MM.1S (cell line): ENCODE measurements around the gene ZNF280C.

Source experiments
- DNase-seq: peaks from one replicate; pipeline ENCODE4 v3.0.0-alpha.2; 2015
- H2AFZ ChIP-seq: fragments of 300-600 bp; sonication (generic); 2 replicates; pipeline ENCODE4 v1.6.0; 2016; ENCODE audit warnings: antibody characterized with exemption, low read length
- H3F3A ChIP-seq: fragments of 300-600 bp; sonication (generic); 2 replicates; pipeline ENCODE4 v1.6.1; 2016; ENCODE audit warnings: mild to moderate bottlenecking, antibody characterized with exemption, low read length, moderate library complexity, mixed read lengths; ENCODE audit not compliant: insufficient read depth
- H3K27ac ChIP-seq: fragments of 300-600 bp; sonication (generic); 2 replicates; pipeline ENCODE4 v1.5.1; 2016; ENCODE audit warnings: mild to moderate bottlenecking, low read length
- H3K27me3 ChIP-seq: fragments of 300-600 bp; sonication (generic); replicated peaks from 2 replicates; pipeline ENCODE4 v1.6.0; 2016; ENCODE audit warnings: low read length; ENCODE audit not compliant: insufficient read depth
- H3K36me3 ChIP-seq: fragments of 300-600 bp; sonication (generic); replicated peaks from 2 replicates; pipeline ENCODE4 v1.6.1; 2016; ENCODE audit warnings: mild to moderate bottlenecking, low read length, mixed read lengths; ENCODE audit not compliant: insufficient read depth
- H3K4me1 ChIP-seq: fragments of 300-600 bp; sonication (generic); 2 replicates; pipeline ENCODE4 v1.6.1; 2016; ENCODE audit warnings: low read length, mixed read lengths
- H3K4me2 ChIP-seq: fragments of 300-600 bp; sonication (generic); 2 replicates; pipeline ENCODE4 v1.6.0; 2016; ENCODE audit warnings: low read depth, low read length
- H3K4me3 ChIP-seq: fragments of 300-600 bp; sonication (generic); 2 replicates; pipeline ENCODE4 v1.5.1; 2016; ENCODE audit warnings: low read length, mixed read lengths
- H3K79me2 ChIP-seq: fragments of 300-600 bp; sonication (generic); 2 replicates; pipeline ENCODE4 v1.6.1; 2016; ENCODE audit warnings: mixed run types, low read length, mixed read lengths
- H3K9ac ChIP-seq: fragments of 300-600 bp; sonication (generic); 2 replicates; pipeline ENCODE4 v1.6.1; 2016; ENCODE audit warnings: low read length, mixed read lengths
- H3K9me2 ChIP-seq: fragments of 300-600 bp; sonication (generic); replicated peaks from 2 replicates; pipeline ENCODE4 v1.6.1; 2016; ENCODE audit warnings: mild to moderate bottlenecking, low read length, mixed read lengths; ENCODE audit not compliant: insufficient read depth
- H3K9me3 ChIP-seq: fragments of 300-600 bp; sonication (generic); replicated peaks from 2 replicates; pipeline ENCODE4 v1.6.1; 2016; ENCODE audit warnings: mild to moderate bottlenecking, low read length, mixed read lengths; ENCODE audit not compliant: insufficient read depth
- H4K20me1 ChIP-seq: fragments of 300-600 bp; sonication (generic); 2 replicates; pipeline ENCODE4 v1.6.1; 2016; ENCODE audit warnings: mild to moderate bottlenecking, low read length, moderate library complexity, mixed read lengths; ENCODE audit not compliant: insufficient read depth
- CTCF ChIP-seq: fragments of 300-600 bp; sonication (generic); IDR thresholded peaks from 2 replicates; pipeline ENCODE4 v1.5.1; 2016; ENCODE audit warnings: antibody characterized with exemption, low read length, mixed read lengths
- EZH2 ChIP-seq: fragments of 300-600 bp; sonication (generic); optimal IDR thresholded peaks from 2 replicates; pipeline ENCODE3; 2017; ENCODE audit warnings: low read depth, mild to moderate bottlenecking, antibody characterized with exemption, low read length, mixed read lengths
- EZH2phosphoT487 ChIP-seq: fragments of 300-600 bp; sonication (generic); IDR thresholded peaks from 2 replicates; pipeline ENCODE4 v1.6.1; 2018; ENCODE audit warnings: antibody characterized with exemption, low read length

The ZNF280C gene

GRCh38 chrX:130173190-130173895 lies 95.4 kb downstream of the ZNF280C start:
- no peaks in the 10 kb centered on the region for H3K9me3 ChIP-seq
- H3K9me2 ChIP-seq, result no peaks in the 10 kb centered on the region
- peak overlapping the region; percentile 84 for H3K27ac ChIP-seq
- no peaks in the 10 kb centered on the region for H3K79me2 ChIP-seq
- peaks cover 49% of the 10 kb centered on the region for H3K4me1 ChIP-seq
- DNase-seq, result peak; percentile 67
- TF ChIP-seq EZH2phosphoT487, result no peak
- TF ChIP-seq EZH2, result no peak
- TF ChIP-seq CTCF, result no peak
- H3K4me2 ChIP-seq, result peak overlapping the region; percentile 65
- peak overlapping the region; percentile 51 for H2AFZ ChIP-seq
- H3K27me3 ChIP-seq, result no peaks in the 10 kb centered on the region
- peak overlapping the region; percentile 33; the same call in 1 of the 2 replicates for H3K4me3 ChIP-seq
- no peaks in the 10 kb centered on the region for H3K36me3 ChIP-seq
- no peaks in the 10 kb centered on the region for H4K20me1 ChIP-seq
- H3F3A ChIP-seq, result peaks cover 28% of the 10 kb centered on the region
- peak overlapping the region; percentile 57 for H3K9ac ChIP-seq

- Histone ChIP-seq H3K4me2 (peak overlapping the region; percentile 73; the same call in 1 of the 2 replicates), H3K9me3 (no peaks in the 10 kb centered on the region), H2AFZ (peak overlapping the region; percentile 58), H3K36me3 (no peaks in the 10 kb centered on the region), H3K9me2 (no peaks in the 10 kb centered on the region), H3K9ac (peak overlapping the region; percentile 45; the same call in 1 of the 2 replicates), H3K4me1 (peaks cover 49% of the 10 kb centered on the region), H3K79me2 (no peaks in the 10 kb centered on the region), H4K20me1 (no peaks in the 10 kb centered on the region), H3F3A (peaks cover 28% of the 10 kb centered on the region), H3K27me3 (no peaks in the 10 kb centered on the region), H3K27ac (peak overlapping the region; percentile 84; the same call in 1 of the 2 replicates), H3K4me3 (peak overlapping the region; percentile 61; the same call in 1 of the 2 replicates)
- TF ChIP-seq CTCF (no peak), EZH2phosphoT487 (no peak), EZH2 (no peak)
- no peak for DNase-seq
These were observed 96.4 kb downstream of the ZNF280C start for GRCh38 chrX:130172127-130172845.

GRCh38 chrX:130171446-130172126 lies 97.1 kb downstream of the ZNF280C start, which contains the start of gene RAB33A:
RAB33A (plus strand) TSS chrX:130171962; CDS start chrX:130172063, 101 bp downstream.
- no peaks in the 10 kb centered on the region for H3K9me3 ChIP-seq
- no peaks in the 10 kb centered on the region for H3K36me3 ChIP-seq
- no peak for TF ChIP-seq CTCF
- no peak for TF ChIP-seq EZH2
- no peak for TF ChIP-seq EZH2phosphoT487
- no peak for DNase-seq
- peak within 1 kb of the TSS; percentile 73 for H3K4me2 ChIP-seq
- peaks cover 48% of the 10 kb centered on the region for H3K4me1 ChIP-seq
- H3K27ac ChIP-seq, result peak within 1 kb of the TSS; percentile 84; the same call in 1 of the 2 replicates
- H3K79me2 ChIP-seq, result no peaks in the 10 kb centered on the region
- H3K4me3 ChIP-seq, result peak within 1 kb of the TSS; percentile 61
- H3K9ac ChIP-seq, result peak within 1 kb of the TSS; percentile 45; the same call in 1 of the 2 replicates
- H2AFZ ChIP-seq, result peak within 1 kb of the TSS; percentile 58
- H3K9me2 ChIP-seq, result no peaks in the 10 kb centered on the region
- no peaks in the 10 kb centered on the region for H3K27me3 ChIP-seq
- peaks cover 25% of the 10 kb centered on the region for H3F3A ChIP-seq
- H4K20me1 ChIP-seq, result no peaks in the 10 kb centered on the region
